K562 (cell line): ENCODE results near the gene DAZAP1. TPM values are rescaled to one million over a fixed set of nuclear protein-coding genes. Genes with fewer than 3 reads are reported as not detected.
A peak's percentile ranks its signal among the peaks of the same experiment; 100 is the strongest.

Experiments used
- BRCA1 ChIP-seq, 2 experiments: fragments of 450-650 bp in 1 of 2; sonication (generic) in 1 of 2; formaldehyde crosslinking in 1 of 2; IDR thresholded peaks; 2 replicates each; pipeline versions ENCODE4 v1.5.0 to v1.6.1; 2017 to 2020; ENCODE audit warnings: mild to moderate bottlenecking in 1 of 2, missing genetic modification reagents in 1 of 2
- BRD4 ChIP-seq: fragments of 200-600 bp; sonication (generic); IDR thresholded peaks from 2 replicates; pipeline ENCODE4 v1.6.1; 2017; ENCODE audit warnings: inconsistent platforms
- CTCFL ChIP-seq: IDR thresholded peaks from 2 replicates; pipeline ENCODE4 v1.6.1; 2011; ENCODE audit warnings: borderline replicate concordance, low read depth, mild to moderate bottlenecking, moderate library complexity, low read length; ENCODE audit not compliant: insufficient read depth, poor library complexity, severe bottlenecking
- HMG20A ChIP-seq: fragments of 450-650 bp; formaldehyde crosslinking; conservative IDR thresholded peaks from 2 replicates; pipeline ENCODE4 v1.4.0; 2020; ENCODE audit warnings: mild to moderate bottlenecking, mixed read lengths
- MTF1 ChIP-seq: fragments of 250-450 bp; sonication (Bioruptor Pico); IDR thresholded peaks from 2 replicates; pipeline ENCODE4 v1.9.0; 2021; ENCODE audit warnings: moderate library complexity, mild to moderate bottlenecking, inconsistent platforms, borderline replicate concordance
- POLR2AphosphoS2 ChIP-seq: IDR thresholded peaks from 2 replicates; pipeline ENCODE4 v1.6.1; 2012; ENCODE audit warnings: low read length, improper control_type of control experiment
- RERE ChIP-seq: sonication (generic); formaldehyde crosslinking; IDR thresholded peaks from 2 replicates; pipeline ENCODE4 v1.8.0; 2023; ENCODE audit warnings: missing genetic modification reagents, mild to moderate bottlenecking, borderline replicate concordance
- TARDBP ChIP-seq: fragments of 450-650 bp; IDR thresholded peaks from 2 replicates; pipeline ENCODE4 v1.6.1; 2016
- TFAP4 ChIP-seq: sonication (generic); formaldehyde crosslinking; IDR thresholded peaks from 2 replicates; pipeline ENCODE4 v1.8.0; 2022; ENCODE audit warnings: missing genetic modification reagents, mild to moderate bottlenecking, moderate library complexity, borderline replicate concordance
- TSHZ1 ChIP-seq: fragments of 250-450 bp; sonication (Bioruptor Pico); IDR thresholded peaks from 2 replicates; pipeline ENCODE4 v1.4.0; 2020; ENCODE audit warnings: mild to moderate bottlenecking, moderate library complexity
- ZNF24 ChIP-seq: fragments of 450-650 bp; IDR thresholded peaks from 2 replicates; pipeline ENCODE4 v1.6.1; 2016
- ZNF384 ChIP-seq: IDR thresholded peaks from 2 replicates; pipeline ENCODE4 v1.6.1; 2012; ENCODE audit warnings: low read depth, low read length, improper control_type of control experiment
- ZNF507 ChIP-seq: conservative IDR thresholded peaks from 2 replicates; pipeline ENCODE4 v1.6.1; 2017; ENCODE audit warnings: missing genetic modification characterization, missing compliant biosample characterization
- ZNF644 ChIP-seq: fragments of 200-800 bp; sonication (Bioruptor generic); IDR thresholded peaks from 2 replicates; pipeline ENCODE4 v1.6.1; 2016; ENCODE audit warnings: low read depth, missing genetic modification characterization, missing compliant biosample characterization
- polyA plus RNA-seq, 8 experiments: library from polyadenylated mRNA; depleted of rRNA in 4 of 8; stranded (reverse) in 5 of 8; unstranded in 3 of 8; fragments of >200 nt; fragmentation: Nextera tagmentation in 2 of 8; fragmentation: Illumina TruSeq in 1 of 8; extraction: Ambion mirVana in 2 of 8; extraction: Trizol in 1 of 8; gene quantifications; 2 replicates each; pipeline versions ENCODE4 v1.2.1 to v1.2.3, GENCODE V29; 2011 to 2014; ENCODE audit warnings: inconsistent platforms in 1 of 8, missing spikeins in 1 of 8
- total RNA-seq, 7 experiments: library from RNA; depleted of rRNA in 6 of 7; stranded (reverse); fragments of >200 nt in 6 of 7; fragmentation: Illumina TruSeq in 2 of 7; extraction: Trizol in 2 of 7; gene quantifications; 2 replicates each; pipeline versions ENCODE4 v1.2.1 to v1.2.3, GENCODE V29; 2011 to 2021; ENCODE audit warnings: low replicate concordance in 1 of 7

Gene DAZAP1
- total and polyA plus RNA-seq, 9 of the 15 experiments (the other 6 are each of a cell fraction or from before 2014, with no cell fraction given): 10.8 to 289 (median 142) TPM

- TF ChIP-seq RERE (no peak), POLR2AphosphoS2 (peak; percentile 49; the same call in 1 of the 2 replicates), BRCA1 (IDR thresholded peaks at IDR 0.05) (no peak), BRCA1 (CRISPR knock-in tag; IDR thresholded peaks at IDR 0.05) (no peak), CTCFL (no peak), BRD4 (0 out of 2 replicates have a peak, but pooled peaks have one; percentile 42), ZNF644 (tag) (no peak), HMG20A (CRISPR knock-in tag) (no peak), TSHZ1 (no peak), ZNF507 (tag) (no peak), TFAP4 (CRISPR knock-in tag) (peak; percentile 79; the same call in 1 of the 2 replicates), MTF1 (CRISPR knock-in tag) (no peak), ZNF24 (no peak; the same call in 1 of the 2 replicates), TARDBP (0 out of 2 replicates have a peak, but pooled peaks have one; percentile 59), ZNF384 (no peak)
These were observed 71.7 kb downstream of the DAZAP1 start, which contains the start of gene C19orf25 (continued) for GRCh38 chr19:1478934-1479707.
